Heart left ventricle (tissue), 13 donors: Measurements from ENCODE around the gene ERLEC1.

ENCODE experiments used
- POLR2A ChIP-seq, 2 donors: fragments of 450-650 bp; IDR thresholded peaks; one replicate each; pipeline ENCODE4 v1.6.1; 2017; ENCODE audit warnings: antibody characterized with exemption in 2 of 2, mild to moderate bottlenecking in 2 of 2, moderate library complexity in 2 of 2
- TF ChIP-seq, protein P1 (sequence below), 12 donors: fragments of 200-600 bp; sonication (generic) in 4 of 12; IDR thresholded peaks; one replicate each; pipeline versions ENCODE4 v1.5.0 to v1.8.0; 2018 to 2022; ENCODE audit warnings: antibody characterized with exemption in 12 of 12, mild to moderate bottlenecking in 5 of 12
- donor health status: ischemic (EF 13 %, LVEDD 7.1; RV severe dilation, severe dysfunction).
- donor health status: DM: no; HTN: yes; CAD: no.
- donor health status: DM: no; HTN: no; CAD: no.
- donor health status: ischemic (EF 25% LVEDD 6.9; RV normal size, moderate dysfunction).
- donor health status: ischemic (EF 25% LVEDD 5.7; RV mildly dilated, moderate dysfunction).
- donor health status: ischemic (EF 35%, LVEDD 5.7; RV mildly dilated, moderate dysfunction).
- donor health status: nonischemic (EF 11% LVEDD 7.7; RV severe dilation, severe dysfunction).
- donor health status: DM: yes; HTN: yes; CAD: no.
- donor health status: PGD.
- donor health status: ischemic (EF 29% LVEDD 5.4; RV normal size, mild dysfunction).
- donor health status: nonischemic (EF 23%, LVEDD 6.1; RV moderate dilation, normal function).

DNA sequence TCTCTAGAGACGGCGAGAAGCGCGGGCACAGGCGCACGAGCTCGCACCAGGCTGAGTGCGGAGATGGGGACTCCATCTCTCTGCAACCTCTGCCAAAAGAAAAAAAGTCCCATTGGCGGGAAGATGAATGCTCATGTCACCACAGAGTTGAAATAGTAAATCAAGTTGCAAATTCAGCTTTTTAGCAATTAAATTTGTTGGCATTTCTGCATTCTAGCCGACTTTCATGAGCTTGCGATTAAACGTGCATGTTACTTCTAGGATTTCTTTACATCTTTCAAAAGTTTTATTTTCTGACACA, 18.7 kb upstream of the ERLEC1 start:
- TF ChIP-seq, protein P1, sequence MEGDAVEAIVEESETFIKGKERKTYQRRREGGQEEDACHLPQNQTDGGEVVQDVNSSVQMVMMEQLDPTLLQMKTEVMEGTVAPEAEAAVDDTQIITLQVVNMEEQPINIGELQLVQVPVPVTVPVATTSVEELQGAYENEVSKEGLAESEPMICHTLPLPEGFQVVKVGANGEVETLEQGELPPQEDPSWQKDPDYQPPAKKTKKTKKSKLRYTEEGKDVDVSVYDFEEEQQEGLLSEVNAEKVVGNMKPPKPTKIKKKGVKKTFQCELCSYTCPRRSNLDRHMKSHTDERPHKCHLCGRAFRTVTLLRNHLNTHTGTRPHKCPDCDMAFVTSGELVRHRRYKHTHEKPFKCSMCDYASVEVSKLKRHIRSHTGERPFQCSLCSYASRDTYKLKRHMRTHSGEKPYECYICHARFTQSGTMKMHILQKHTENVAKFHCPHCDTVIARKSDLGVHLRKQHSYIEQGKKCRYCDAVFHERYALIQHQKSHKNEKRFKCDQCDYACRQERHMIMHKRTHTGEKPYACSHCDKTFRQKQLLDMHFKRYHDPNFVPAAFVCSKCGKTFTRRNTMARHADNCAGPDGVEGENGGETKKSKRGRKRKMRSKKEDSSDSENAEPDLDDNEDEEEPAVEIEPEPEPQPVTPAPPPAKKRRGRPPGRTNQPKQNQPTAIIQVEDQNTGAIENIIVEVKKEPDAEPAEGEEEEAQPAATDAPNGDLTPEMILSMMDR (IDR thresholded peaks at IDR 0.05), result no peak
- no peak for TF ChIP-seq POLR2A (IDR thresholded peaks at IDR 0.05)
